ENCODE data around the gene RPS27. TPM values are rescaled to one million over a fixed set of nuclear protein-coding genes. Genes with fewer than 3 reads are reported as not detected.
"Not testable (repeated sequence)": the region's sequence is repeated elsewhere in the genome, so short reads cannot be mapped to it uniquely, and the experiment has no call there.

Gene RPS27
- total and polyA plus RNA-seq, 4 donors: 452 to 3,145 (median 1,349) TPM

GRCh38 chr1:153978274-153978909, 12.2 kb upstream of the RPS27 start:
- 44% methylated on average over 9 of the region's 9 CpGs for WGBS
- Histone ChIP-seq H3K9me3 (ENCODE audit: control insufficient read depth in 4 of 4, low read length in 3 of 4) (no peaks in the 10 kb centered on the region), H3K27ac (ENCODE audit: low read depth in 1 of 2, low read length in 2 of 2) (peak overlapping the region; percentile 94 to 96), H3K27me3 (ENCODE audit: control insufficient read depth in 4 of 4, insufficient read depth in 4 of 4, low read length in 3 of 4) (no peaks in the 10 kb centered on the region), H3K4me1 (ENCODE audit: control insufficient read depth in 4 of 4, insufficient read depth in 4 of 4, low read length in 3 of 4) (peaks cover 0 to 25% (median 22%) of the 10 kb centered on the region in 4 donors), H3K9ac (ENCODE audit: low read depth in 1 of 2, low read length in 2 of 2) (peak overlapping the region in 1 of 2 donors; percentile 92), H3K4me3 (ENCODE audit: low read depth in 1 of 3, low read length in 3 of 3) (peak overlapping the region; percentile 82 to 99 (median 99)), H3K36me3 (ENCODE audit: control insufficient read depth in 4 of 4, insufficient read depth in 3 of 4, low read depth in 1 of 4, low read length in 3 of 4) (peaks cover 8 to 22% (median 18%) of the 10 kb centered on the region in 4 donors)
- no peak for TF ChIP-seq CTCF (IDR thresholded peaks at IDR 0.05; ENCODE audit: low read depth, low read length, missing input control)
- no peak for TF ChIP-seq GABPA (IDR thresholded peaks at IDR 0.05 in 1 of 2, conservative IDR thresholded peaks at IDR 0.05 in 1 of 2)
- TF ChIP-seq RAD21 (IDR thresholded peaks at IDR 0.05): no peak
- DNase-seq (ENCODE audit: low spot score): no peak

DNA sequence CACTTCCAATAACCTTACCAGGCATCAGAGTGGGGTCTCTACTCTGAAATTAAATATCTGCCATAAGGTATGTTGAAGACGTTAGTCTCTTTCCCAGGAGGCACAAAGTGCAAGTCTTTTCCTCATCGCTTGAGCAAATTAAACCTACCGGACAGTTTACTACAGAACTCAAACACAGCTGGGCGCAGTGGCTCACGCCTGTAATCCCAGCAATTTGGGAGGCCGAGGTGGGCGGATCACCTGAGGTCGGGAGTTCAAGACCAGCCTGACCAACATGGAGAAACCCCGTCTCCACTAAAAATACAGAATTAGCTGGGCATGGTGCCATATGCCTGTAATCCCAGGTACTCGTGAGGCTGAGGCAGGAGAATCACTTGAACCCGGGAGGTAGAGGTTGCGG, 11.5 kb upstream of the RPS27 start:
- peak overlapping the region in 1 of 2 donors; percentile 4 for H3K27ac ChIP-seq (ENCODE audit: low read depth in 1 of 2, low read length in 2 of 2)
- not testable (repeated sequence) for H3K27me3 ChIP-seq (ENCODE audit: control insufficient read depth in 4 of 4, insufficient read depth in 4 of 4, low read length in 3 of 4); H3K4me3 ChIP-seq (ENCODE audit: low read depth in 1 of 3, low read length in 3 of 3); DNase-seq (ENCODE audit: low spot score); H3K9me3 ChIP-seq (ENCODE audit: control insufficient read depth in 4 of 4, low read length in 3 of 4)
- H3K36me3 ChIP-seq (ENCODE audit: control insufficient read depth in 4 of 4, insufficient read depth in 3 of 4, low read depth in 1 of 4, low read length in 3 of 4): peaks cover 8 to 19% (median 13%) of the 10 kb centered on the region in 4 donors
- WGBS: 90% methylated on average over 12 of the region's 12 CpGs
- H3K9ac ChIP-seq (ENCODE audit: low read depth in 1 of 2, low read length in 2 of 2): peak overlapping the region in 1 of 2 donors; percentile 51
- peaks cover 0 to 25% (median 22%) of the 10 kb centered on the region in 4 donors for H3K4me1 ChIP-seq (ENCODE audit: control insufficient read depth in 4 of 4, insufficient read depth in 4 of 4, low read length in 3 of 4)

GRCh38 chr1:153981735-153982134, 8.8 kb upstream of the RPS27 start:
- not testable (repeated sequence) for H3K9me3 ChIP-seq (ENCODE audit: control insufficient read depth in 4 of 4, low read length in 3 of 4); H3K4me3 ChIP-seq (ENCODE audit: low read depth in 1 of 3, low read length in 3 of 3); H3K36me3 ChIP-seq (ENCODE audit: control insufficient read depth in 4 of 4, insufficient read depth in 3 of 4, low read depth in 1 of 4, low read length in 3 of 4); H3K27ac ChIP-seq (ENCODE audit: low read depth in 1 of 2, low read length in 2 of 2); H3K27me3 ChIP-seq (ENCODE audit: control insufficient read depth in 4 of 4, insufficient read depth in 4 of 4, low read length in 3 of 4); H3K9ac ChIP-seq (ENCODE audit: low read depth in 1 of 2, low read length in 2 of 2); DNase-seq (ENCODE audit: low spot score)
- WGBS: 94% methylated on average over 2 of the region's 2 CpGs
- H3K4me1 ChIP-seq (ENCODE audit: control insufficient read depth in 4 of 4, insufficient read depth in 4 of 4, low read length in 3 of 4): peaks cover 2 to 34% (median 23%) of the 10 kb centered on the region in 4 donors

DNA sequence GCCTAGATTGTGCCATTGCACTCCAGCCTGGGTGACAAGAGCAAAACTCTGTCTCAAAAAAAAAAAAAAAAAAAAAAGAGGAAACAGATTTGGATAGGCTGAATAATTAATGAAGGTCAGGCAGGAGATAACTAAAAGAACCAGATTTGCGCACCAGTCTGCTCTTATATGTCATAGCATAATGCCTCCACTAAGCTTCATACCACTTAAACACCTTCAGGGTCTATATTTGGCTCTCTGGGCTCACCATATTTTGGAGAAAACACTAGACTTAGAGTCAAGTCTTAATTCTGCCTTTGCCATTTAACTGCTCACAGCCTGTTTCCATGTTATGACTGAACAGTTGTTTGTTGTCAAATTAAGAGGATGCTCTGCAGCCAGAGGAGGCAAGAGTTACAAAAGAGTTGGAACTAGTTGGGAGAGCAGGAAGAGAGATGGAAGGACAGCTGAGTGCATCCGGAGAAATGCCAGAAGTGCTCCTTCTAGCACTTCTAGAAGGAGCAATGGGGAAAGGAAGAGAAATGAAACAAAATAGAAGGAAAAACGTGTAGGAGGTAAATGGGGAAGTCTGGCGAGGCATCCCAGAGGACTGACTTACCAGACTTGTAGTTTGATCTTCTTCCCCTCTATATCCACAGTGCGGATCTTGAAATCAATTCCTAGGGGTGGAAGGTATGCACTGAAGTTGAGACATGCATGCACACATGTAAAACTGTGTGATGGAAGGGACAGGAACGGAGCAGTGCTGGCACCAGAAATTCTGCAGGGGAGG, 6.3 kb upstream of the RPS27 start:
- no peak overlapping the region for H3K9ac ChIP-seq (ENCODE audit: low read depth in 1 of 2, low read length in 2 of 2)
- TF ChIP-seq EGR1 (IDR thresholded peaks at IDR 0.05; ENCODE audit: low read depth in 2 of 2) (no peak), REST (IDR thresholded peaks at IDR 0.05) (no peak), CTCF (IDR thresholded peaks at IDR 0.05; ENCODE audit: low read depth, low read length, missing input control) (no peak), SP1 (IDR thresholded peaks at IDR 0.05) (no peak)
- TF ChIP-seq, protein P1, sequence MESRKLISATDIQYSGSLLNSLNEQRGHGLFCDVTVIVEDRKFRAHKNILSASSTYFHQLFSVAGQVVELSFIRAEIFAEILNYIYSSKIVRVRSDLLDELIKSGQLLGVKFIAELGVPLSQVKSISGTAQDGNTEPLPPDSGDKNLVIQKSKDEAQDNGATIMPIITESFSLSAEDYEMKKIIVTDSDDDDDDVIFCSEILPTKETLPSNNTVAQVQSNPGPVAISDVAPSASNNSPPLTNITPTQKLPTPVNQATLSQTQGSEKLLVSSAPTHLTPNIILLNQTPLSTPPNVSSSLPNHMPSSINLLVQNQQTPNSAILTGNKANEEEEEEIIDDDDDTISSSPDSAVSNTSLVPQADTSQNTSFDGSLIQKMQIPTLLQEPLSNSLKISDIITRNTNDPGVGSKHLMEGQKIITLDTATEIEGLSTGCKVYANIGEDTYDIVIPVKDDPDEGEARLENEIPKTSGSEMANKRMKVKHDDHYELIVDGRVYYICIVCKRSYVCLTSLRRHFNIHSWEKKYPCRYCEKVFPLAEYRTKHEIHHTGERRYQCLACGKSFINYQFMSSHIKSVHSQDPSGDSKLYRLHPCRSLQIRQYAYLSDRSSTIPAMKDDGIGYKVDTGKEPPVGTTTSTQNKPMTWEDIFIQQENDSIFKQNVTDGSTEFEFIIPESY (IDR thresholded peaks at IDR 0.05): no peak
- no peak for DNase-seq (ENCODE audit: low spot score)
- no peak overlapping the region for H3K4me3 ChIP-seq (ENCODE audit: low read depth in 1 of 3, low read length in 3 of 3)
- no peaks in the 10 kb centered on the region for H3K27me3 ChIP-seq (ENCODE audit: control insufficient read depth in 4 of 4, insufficient read depth in 4 of 4, low read length in 3 of 4)
- H3K36me3 ChIP-seq (ENCODE audit: control insufficient read depth in 4 of 4, insufficient read depth in 3 of 4, low read depth in 1 of 4, low read length in 3 of 4): peaks cover 0 to 6% (median 4%) of the 10 kb centered on the region in 4 donors
- no peaks in the 10 kb centered on the region for H3K9me3 ChIP-seq (ENCODE audit: control insufficient read depth in 4 of 4, low read length in 3 of 4)
- 79% methylated on average over 6 of the region's 6 CpGs for WGBS
- H3K27ac ChIP-seq (ENCODE audit: low read depth in 1 of 2, low read length in 2 of 2): no peak overlapping the region
- peaks cover 2 to 17% (median 12%) of the 10 kb centered on the region in 4 donors for H3K4me1 ChIP-seq (ENCODE audit: control insufficient read depth in 4 of 4, insufficient read depth in 4 of 4, low read length in 3 of 4)

Data from liver (tissue), 9 donors.